ENCODE measurements around the gene PTPRT.

Gene PTPRT

GRCh38 chr20:42775866-42776265, 413.8 kb downstream of the PTPRT start:
- POLR2A ChIA-PET = no interaction called here
- CTCF ChIA-PET = no interaction called here
- TF ChIP-seq CTCF (IDR thresholded peaks at IDR 0.05; ENCODE audit: control extremely low read depth, extremely low read depth, low read depth, missing control alignments) = no peak
- no peak for DNase-seq (ENCODE audit: extremely low spot score)

GRCh38 chr20:42775037-42775436, 414.7 kb downstream of the PTPRT start:
- POLR2A ChIA-PET = no interaction called here
- DNase-seq (ENCODE audit: extremely low spot score) = no peak
- TF ChIP-seq CTCF (IDR thresholded peaks at IDR 0.05; ENCODE audit: control extremely low read depth, extremely low read depth, low read depth, missing control alignments) = no peak
- CTCF ChIA-PET = no interaction called here

- no peak for DNase-seq (ENCODE audit: extremely low spot score)
- TF ChIP-seq CTCF (IDR thresholded peaks at IDR 0.05; ENCODE audit: control extremely low read depth, extremely low read depth, low read depth, missing control alignments) = no peak
- CTCF ChIA-PET = no interaction called here
- POLR2A ChIA-PET = no interaction called here
Measured at GRCh38 chr20:42763015-42763414, 426.7 kb downstream of the PTPRT start.

- DNase-seq (ENCODE audit: extremely low spot score) = no peak
- POLR2A ChIA-PET = no interaction called here
- TF ChIP-seq CTCF (IDR thresholded peaks at IDR 0.05; ENCODE audit: control extremely low read depth, extremely low read depth, low read depth, missing control alignments) = no peak
- CTCF ChIA-PET = no interaction called here
Measured at GRCh38 chr20:42756991-42757390, 432.7 kb downstream of the PTPRT start.

- ChIA-PET POLR2A (no interaction called here), CTCF (interaction anchor here (1.1 kb wide), 1 partner anchor 8 kb away, joined by 4 read pairs; no protein-coding TSS in a partner anchor)
- DNase-seq (ENCODE audit: extremely low spot score) = no peak
- TF ChIP-seq CTCF (IDR thresholded peaks at IDR 0.05; ENCODE audit: control extremely low read depth, extremely low read depth, low read depth, missing control alignments) = no peak
Measured at GRCh38 chr20:42754706-42755105, 435.0 kb downstream of the PTPRT start.

- TF ChIP-seq CTCF (IDR thresholded peaks at IDR 0.05; ENCODE audit: control extremely low read depth, extremely low read depth, low read depth, missing control alignments) = no peak
- ChIA-PET CTCF (no interaction called here), POLR2A (no interaction called here)
- no peak for DNase-seq (ENCODE audit: extremely low spot score)
Measured at GRCh38 chr20:42752620-42753019, 437.1 kb downstream of the PTPRT start.

- ChIA-PET POLR2A (no interaction called here), CTCF (no interaction called here)
- DNase-seq (ENCODE audit: extremely low spot score) = no peak
- no peak for TF ChIP-seq CTCF (IDR thresholded peaks at IDR 0.05; ENCODE audit: control extremely low read depth, extremely low read depth, low read depth, missing control alignments)
Measured at GRCh38 chr20:42749556-42749955, 440.1 kb downstream of the PTPRT start.

Data from GM10248 (cell line).